HepG2 (cell line): ENCODE results near the gene KANSL1. TPM values are rescaled to one million over a fixed set of nuclear protein-coding genes. Genes with fewer than 3 reads are reported as not detected.
A peak's percentile ranks its signal among the peaks of the same experiment; 100 is the strongest.

Source experiments
- ATF7-NPFF ChIP-seq: sonication (generic); formaldehyde crosslinking; IDR thresholded peaks from 2 replicates; pipeline ENCODE4 v1.8.1; 2023; ENCODE audit warnings: mild to moderate bottlenecking, low read depth, missing genetic modification reagents, moderate library complexity
- BCLAF1 ChIP-seq: fragments of 450-650 bp; IDR thresholded peaks from 2 replicates; pipeline ENCODE4 v1.6.1; 2017; ENCODE audit warnings: mild to moderate bottlenecking
- CEBPZ ChIP-seq: IDR thresholded peaks from 2 replicates; pipeline ENCODE4 v1.6.1; 2012; ENCODE audit warnings: low read length, improper control_type of control experiment
- DBP ChIP-seq: sonication (generic); formaldehyde crosslinking; IDR thresholded peaks from 2 replicates; pipeline ENCODE4 v1.4.0; 2020; ENCODE audit warnings: missing genetic modification reagents; ENCODE audit errors: not compliant biosample characterization
- FOXA1 ChIP-seq, 2 experiments: fragments of 450-650 bp in 1 of 2; sonication (generic) in 1 of 2; formaldehyde crosslinking in 1 of 2; IDR thresholded peaks; 2 replicates each; pipeline versions ENCODE4 v1.4.0 to v1.6.1; 2016 to 2020; ENCODE audit warnings: missing genetic modification reagents in 1 of 2
- FOXP4 ChIP-seq: sonication (generic); formaldehyde crosslinking; IDR thresholded peaks from 2 replicates; pipeline ENCODE4 v1.4.0; 2020; ENCODE audit warnings: missing genetic modification reagents
- GABPB1 ChIP-seq: IDR thresholded peaks from 2 replicates; pipeline ENCODE4 v1.6.1; 2016; ENCODE audit warnings: mild to moderate bottlenecking, missing genetic modification reagents, moderate library complexity, missing compliant biosample characterization
- IKZF1 ChIP-seq: fragments of 450-650 bp; IDR thresholded peaks from 2 replicates; pipeline ENCODE4 v1.7.1; 2016
- ISL2 ChIP-seq: sonication (generic); formaldehyde crosslinking; IDR thresholded peaks from 2 replicates; pipeline ENCODE4 v1.5.0; 2020; ENCODE audit warnings: missing genetic modification reagents
- MXI1 ChIP-seq: IDR thresholded peaks from 3 replicates; pipeline ENCODE4 v1.6.1; 2012; ENCODE audit warnings: low read depth, low read length, inconsistent platforms, borderline replicate concordance
- PLRG1 ChIP-seq: fragments of 450-650 bp; conservative IDR thresholded peaks from 2 replicates; pipeline ENCODE4 v1.6.1; 2016
- RBM22 ChIP-seq: fragments of 200-400 bp; formaldehyde crosslinking; optimal IDR thresholded peaks from 2 replicates; pipeline ENCODE3; 2017; ENCODE audit warnings: mild to moderate bottlenecking, low read length, moderate library complexity
- SMYD3 ChIP-seq: sonication (generic); formaldehyde crosslinking; IDR thresholded peaks from 2 replicates; pipeline ENCODE4 v1.8.1; 2023; ENCODE audit warnings: mild to moderate bottlenecking, missing genetic modification reagents
- YEATS2 ChIP-seq: sonication (generic); formaldehyde crosslinking; IDR thresholded peaks from 2 replicates; pipeline ENCODE4 v1.4.0; 2020; ENCODE audit warnings: missing genetic modification reagents, borderline replicate concordance
- ZFP37 ChIP-seq: sonication (generic); formaldehyde crosslinking; IDR thresholded peaks from 2 replicates; pipeline ENCODE4 v1.4.0; 2020; ENCODE audit warnings: missing genetic modification reagents, borderline replicate concordance
- ZFP62 ChIP-seq: sonication (generic); formaldehyde crosslinking; IDR thresholded peaks from 2 replicates; pipeline ENCODE4 v1.4.0; 2020; ENCODE audit warnings: missing genetic modification reagents
- ZFYVE20 ChIP-seq: sonication (generic); formaldehyde crosslinking; IDR thresholded peaks from 2 replicates; pipeline ENCODE4 v1.8.0; 2023; ENCODE audit warnings: low read depth, mild to moderate bottlenecking, moderate library complexity, missing genetic modification reagents, borderline replicate concordance
- ZNF160 ChIP-seq: sonication (generic); formaldehyde crosslinking; IDR thresholded peaks from 2 replicates; pipeline ENCODE4 v1.8.0; 2022; ENCODE audit warnings: mild to moderate bottlenecking, inconsistent platforms, missing genetic modification reagents
- ZNF180 ChIP-seq: sonication (generic); formaldehyde crosslinking; IDR thresholded peaks from 2 replicates; pipeline ENCODE4 v1.4.0; 2020; ENCODE audit warnings: low read depth, missing genetic modification reagents, borderline replicate concordance
- ZNF354B ChIP-seq: sonication (generic); formaldehyde crosslinking; IDR thresholded peaks from 2 replicates; pipeline ENCODE4 v1.8.0; 2022; ENCODE audit warnings: mild to moderate bottlenecking, missing genetic modification reagents
- ZNF451 ChIP-seq: sonication (generic); formaldehyde crosslinking; IDR thresholded peaks from 2 replicates; pipeline ENCODE4 v1.5.0; 2020; ENCODE audit warnings: mild to moderate bottlenecking, missing genetic modification reagents
- ZNF607 ChIP-seq: sonication (generic); formaldehyde crosslinking; IDR thresholded peaks from 2 replicates; pipeline ENCODE4 v1.5.1; 2020; ENCODE audit warnings: missing genetic modification reagents, mild to moderate bottlenecking, borderline replicate concordance
- polyA plus RNA-seq, 8 experiments: library from polyadenylated mRNA; depleted of rRNA in 3 of 8; stranded (reverse) in 7 of 8; unstranded in 1 of 8; fragments of >200 nt; fragmentation: Illumina TruSeq in 4 of 8; extraction: Trizol in 4 of 8; gene quantifications; 2 replicates each; pipeline versions ENCODE4 v1.2.1 to v1.2.3, GENCODE V29; 2011 to 2016; ENCODE audit warnings: low read depth in 4 of 8, missing spikeins in 1 of 8, mixed read lengths in 1 of 8; ENCODE audit not compliant: insufficient read depth in 1 of 8
- total RNA-seq, 5 experiments: library from RNA; depleted of rRNA; stranded (reverse); fragments of >200 nt; fragmentation: Illumina TruSeq; extraction: Trizol; gene quantifications; 2 replicates each; pipeline ENCODE4 v1.2.3, GENCODE V29; 2016; ENCODE audit warnings: low read depth in 1 of 5

Gene KANSL1
- total and polyA plus RNA-seq, 2 of the 13 experiments (the other 11 are each of a cell fraction or from before 2014, with no cell fraction given), result 24.0 to 59.6 TPM

GRCh38 chr17:46193151-46193625 is at the start of gene KANSL1 (continued):
- no peak for TF ChIP-seq CEBPZ
- TF ChIP-seq GABPB1 (CRISPR knock-in tag), result no peak
- TF ChIP-seq ZNF180 (CRISPR knock-in tag), result no peak
- TF ChIP-seq PLRG1, result no peak
- no peak for TF ChIP-seq FOXP4 (CRISPR knock-in tag)
- no peak for TF ChIP-seq BCLAF1
- no peak for TF ChIP-seq YEATS2 (CRISPR knock-in tag)
- TF ChIP-seq MXI1, result peak; percentile 68; the same call in 2 of the 3 replicates
- TF ChIP-seq ZFP62 (CRISPR knock-in tag), result no peak
- no peak for TF ChIP-seq ZFP37 (CRISPR knock-in tag)
- no peak for TF ChIP-seq SMYD3
- TF ChIP-seq IKZF1, result no peak
- peak; percentile 62; the same call in 1 of the 2 replicates for TF ChIP-seq ATF7-NPFF (CRISPR knock-in tag)
- TF ChIP-seq ZNF451, result no peak
- no peak for TF ChIP-seq ZNF607 (CRISPR knock-in tag)
- no peak for TF ChIP-seq ISL2
- TF ChIP-seq FOXA1 (IDR thresholded peaks at IDR 0.05), result no peak
- TF ChIP-seq FOXA1 (CRISPR knock-in tag; IDR thresholded peaks at IDR 0.05), result no peak
- no peak for TF ChIP-seq ZNF160 (CRISPR knock-in tag)
- no peak for TF ChIP-seq ZNF354B (CRISPR knock-in tag)
- no peak for TF ChIP-seq RBM22
- no peak for TF ChIP-seq DBP (CRISPR knock-in tag)
- no peak for TF ChIP-seq ZFYVE20 (CRISPR knock-in tag)
